Lower leg skin (tissue), 4 donors: ENCODE measurements around the gene ACVR1. TPM values are rescaled to one million over a fixed set of nuclear protein-coding genes. Genes with fewer than 3 reads are reported as not detected.

Source experiments
- DNase-seq, 2 donors: peaks; one replicate each; pipeline ENCODE4 v3.0.0-alpha.2; 2019; ENCODE audit warnings: low spot score in 2 of 2
- H3K4me3 ChIP-seq: fragments of 200-600 bp; sonication (generic); 2 replicates; pipeline ENCODE4 v1.5.1; 2017; ENCODE audit warnings: mild to moderate bottlenecking, low read depth; ENCODE audit not compliant: poor library complexity, severe bottlenecking
- POLR2A ChIP-seq, 2 donors: fragments of 450-650 bp; IDR thresholded peaks; one replicate each; pipeline ENCODE4 v1.6.1; 2016 to 2017; ENCODE audit warnings: antibody characterized with exemption in 2 of 2, mild to moderate bottlenecking in 1 of 2, moderate library complexity in 1 of 2
- WGBS, 2 donors: methylation state at CpG; one replicate each; pipeline ENCODE4 v1.1.5; 2018; 5-methylcytosine and 5-hydroxymethylcytosine counted together
- intact Hi-C: fragments of 100-400 bp; cut with DNase I; formaldehyde crosslinking; loops from one replicate; pipeline ENCODE4 v1.15.0; 2023; ENCODE audit warnings: low total_unique reads
- total RNA-seq, 4 donors: library from RNA; depleted of rRNA; stranded (reverse); fragments of >200 nt; gene quantifications; one replicate each; pipeline ENCODE4 v1.1.0, GENCODE V29; 2016
- TF ChIP-seq, protein P1 (sequence below), 3 donors: fragments of 450-650 bp; IDR thresholded peaks; one replicate each; pipeline ENCODE4 v1.5.1; 2016; ENCODE audit warnings: antibody characterized with exemption in 3 of 3, mild to moderate bottlenecking in 3 of 3, moderate library complexity in 2 of 3

Gene ACVR1
- total RNA-seq, 4 donors from 2014 or later, result 14.3 to 22.7 (median 15.2) TPM

DNA sequence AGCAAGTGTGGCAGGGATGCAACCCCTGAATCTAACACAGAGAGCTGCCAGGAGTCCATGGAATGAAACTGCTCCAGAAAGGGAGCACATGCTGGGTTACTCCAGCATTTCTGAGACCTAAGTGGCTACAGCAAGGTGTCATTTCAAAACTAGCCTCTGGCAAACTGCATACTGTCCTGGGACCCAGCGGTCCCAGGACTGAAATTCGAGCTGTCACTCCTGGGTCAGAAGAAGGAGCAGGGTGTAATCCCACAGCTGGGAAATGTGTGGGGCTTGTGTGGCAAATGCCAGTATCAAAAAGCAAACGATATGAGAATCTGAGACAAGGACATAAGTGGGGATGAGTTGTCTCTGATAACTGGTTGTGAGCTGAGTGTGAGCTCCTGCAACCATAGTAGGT lies 177.1 kb downstream of the ACVR1 start:
- no peak for DNase-seq
- intact Hi-C loops, result no loop called here
- H3K4me3 ChIP-seq, result no peak overlapping the region
- TF ChIP-seq, protein P1, sequence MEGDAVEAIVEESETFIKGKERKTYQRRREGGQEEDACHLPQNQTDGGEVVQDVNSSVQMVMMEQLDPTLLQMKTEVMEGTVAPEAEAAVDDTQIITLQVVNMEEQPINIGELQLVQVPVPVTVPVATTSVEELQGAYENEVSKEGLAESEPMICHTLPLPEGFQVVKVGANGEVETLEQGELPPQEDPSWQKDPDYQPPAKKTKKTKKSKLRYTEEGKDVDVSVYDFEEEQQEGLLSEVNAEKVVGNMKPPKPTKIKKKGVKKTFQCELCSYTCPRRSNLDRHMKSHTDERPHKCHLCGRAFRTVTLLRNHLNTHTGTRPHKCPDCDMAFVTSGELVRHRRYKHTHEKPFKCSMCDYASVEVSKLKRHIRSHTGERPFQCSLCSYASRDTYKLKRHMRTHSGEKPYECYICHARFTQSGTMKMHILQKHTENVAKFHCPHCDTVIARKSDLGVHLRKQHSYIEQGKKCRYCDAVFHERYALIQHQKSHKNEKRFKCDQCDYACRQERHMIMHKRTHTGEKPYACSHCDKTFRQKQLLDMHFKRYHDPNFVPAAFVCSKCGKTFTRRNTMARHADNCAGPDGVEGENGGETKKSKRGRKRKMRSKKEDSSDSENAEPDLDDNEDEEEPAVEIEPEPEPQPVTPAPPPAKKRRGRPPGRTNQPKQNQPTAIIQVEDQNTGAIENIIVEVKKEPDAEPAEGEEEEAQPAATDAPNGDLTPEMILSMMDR (IDR thresholded peaks at IDR 0.05), result no peak
- TF ChIP-seq POLR2A (IDR thresholded peaks at IDR 0.05), result no peak
- 65 to 85% methylated on average over 3 of the region's 3 CpGs for whole genome bisulfite sequencing, 2 donors

DNA sequence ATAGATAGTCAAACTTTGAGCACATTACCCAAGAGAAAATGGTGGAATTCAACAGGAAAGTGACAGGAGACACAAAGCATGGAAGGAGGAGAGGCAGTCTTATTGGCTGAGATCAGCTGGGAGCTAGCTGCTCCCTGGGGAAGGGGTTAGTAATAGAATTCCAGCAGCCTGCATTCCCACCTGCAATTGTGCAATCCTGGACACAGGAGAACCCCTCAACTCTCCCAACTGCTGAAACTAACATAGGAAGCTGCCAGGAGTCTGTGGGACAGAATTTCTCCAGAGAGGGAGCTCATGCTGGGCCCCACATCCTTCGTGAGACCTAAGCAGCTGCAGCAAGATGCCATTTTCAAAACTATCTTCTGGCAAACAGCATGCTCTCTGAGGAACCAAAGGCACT lies 177.7 kb downstream of the ACVR1 start:
- 72 to 87% methylated on average over 1 of the region's 1 CpG for WGBS, 2 donors
- no peak for DNase-seq
- intact Hi-C loops, result no loop called here
- TF ChIP-seq, protein P1 (IDR thresholded peaks at IDR 0.05), result no peak
- no peak for TF ChIP-seq POLR2A (IDR thresholded peaks at IDR 0.05)
- H3K4me3 ChIP-seq, result no peak overlapping the region

DNA sequence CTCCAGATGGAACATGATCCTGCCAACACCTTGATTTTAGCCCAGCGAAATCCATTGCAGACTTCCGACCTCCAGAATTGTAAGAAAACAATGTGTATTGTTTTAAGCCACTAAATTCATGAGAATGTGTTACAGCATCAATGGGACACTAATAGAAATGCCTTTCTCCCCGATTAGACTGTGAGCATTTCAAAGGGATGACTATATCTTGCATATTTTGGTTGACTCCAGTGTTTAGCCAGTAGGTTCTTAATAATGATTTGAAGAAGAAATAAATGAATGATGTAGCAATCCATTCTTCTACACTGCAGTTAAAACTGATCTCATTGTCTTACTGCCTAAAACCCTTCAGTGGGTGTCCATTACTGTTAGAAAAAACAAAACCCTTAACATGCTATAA lies 180.1 kb downstream of the ACVR1 start:
- no peak for DNase-seq
- no peak for TF ChIP-seq POLR2A (IDR thresholded peaks at IDR 0.05)
- TF ChIP-seq, protein P1 (IDR thresholded peaks at IDR 0.05), result no peak
- no peak overlapping the region for H3K4me3 ChIP-seq
- intact Hi-C loops, result no loop called here
- 90 to 91% methylated on average over 3 of the region's 3 CpGs for WGBS, 2 donors

DNA sequence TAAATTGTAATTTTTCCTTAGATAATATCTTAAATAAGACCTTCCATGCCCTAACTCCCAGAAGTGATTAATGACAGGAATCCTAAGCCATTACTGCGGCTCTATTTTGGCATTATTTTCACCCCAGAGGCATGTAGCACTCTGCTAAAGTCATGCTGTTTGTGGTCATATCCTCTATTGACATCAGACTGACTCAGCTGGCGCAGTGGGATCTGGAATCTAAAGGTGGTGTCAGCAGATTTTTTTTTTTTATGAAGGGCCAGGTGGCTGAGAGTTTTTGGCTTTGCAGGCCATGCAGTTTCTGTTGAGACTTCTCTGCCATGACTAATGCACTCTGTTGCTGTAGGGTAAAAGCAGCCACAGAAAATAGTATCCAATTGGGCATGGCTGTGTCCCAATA lies 183.4 kb downstream of the ACVR1 start:
- intact Hi-C loops, result no loop called here
- no peak for TF ChIP-seq POLR2A (IDR thresholded peaks at IDR 0.05)
- TF ChIP-seq, protein P1 (IDR thresholded peaks at IDR 0.05), result no peak
- DNase-seq, result no peak
- H3K4me3 ChIP-seq, result no peak overlapping the region
- WGBS, 2 donors, result 44 to 61% methylated on average over 2 of the region's 2 CpGs

DNA sequence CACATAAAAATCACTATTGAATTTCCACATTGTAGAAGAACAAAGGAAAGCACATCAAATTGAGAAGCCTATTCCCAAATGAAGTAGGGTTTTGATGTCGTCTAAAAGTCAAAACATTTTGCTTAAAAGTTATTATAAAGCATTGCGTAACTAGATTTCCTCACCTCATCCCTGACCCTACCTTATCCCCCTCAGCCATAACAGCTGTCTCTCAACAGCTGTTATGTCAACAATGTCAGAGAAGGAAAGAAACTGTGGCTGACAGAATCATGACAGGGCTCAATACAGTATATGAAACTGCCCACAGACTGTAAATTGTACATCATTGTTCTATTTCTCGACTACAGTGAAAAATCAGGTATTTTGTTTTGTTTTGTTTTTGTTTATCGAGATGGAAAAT lies 184.4 kb downstream of the ACVR1 start:
- TF ChIP-seq POLR2A (IDR thresholded peaks at IDR 0.05), result no peak
- TF ChIP-seq, protein P1 (IDR thresholded peaks at IDR 0.05), result no peak
- intact Hi-C loops, result no loop called here
- no peak overlapping the region for H3K4me3 ChIP-seq
- no peak for DNase-seq
- 85 to 89% methylated on average over 4 of the region's 4 CpGs for WGBS, 2 donors

DNA sequence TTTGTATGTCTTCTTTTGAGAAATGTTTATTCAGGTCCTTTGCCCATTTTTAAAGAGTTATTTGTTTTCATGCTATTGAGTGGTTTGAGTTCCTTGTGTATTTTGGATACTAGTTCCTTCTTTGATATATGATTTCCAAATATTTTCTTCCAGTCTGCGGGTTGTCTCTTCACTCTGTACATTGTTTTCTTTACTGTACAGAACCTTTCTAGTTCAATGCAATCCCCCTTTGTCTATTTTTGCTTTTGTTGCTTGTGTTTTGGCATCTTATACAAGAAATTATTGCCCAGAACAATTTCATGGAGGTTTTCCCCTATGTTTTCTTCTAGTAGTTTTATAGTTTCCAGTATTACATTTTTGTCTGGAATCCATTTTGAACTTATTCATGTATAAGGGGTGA lies 185.0 kb downstream of the ACVR1 start:
- intact Hi-C loops, result no loop called here
- no peak for TF ChIP-seq POLR2A (IDR thresholded peaks at IDR 0.05)
- TF ChIP-seq, protein P1 (IDR thresholded peaks at IDR 0.05), result no peak
- WGBS, 2 donors, result 87 to 88% methylated on average over 1 of the region's 1 CpG
- DNase-seq, result no peak
- H3K4me3 ChIP-seq, result no peak overlapping the region
